Panc1 (cell line): ENCODE results near the gene ORC3. TPM values are rescaled to one million over a fixed set of nuclear protein-coding genes. Genes with fewer than 3 reads are reported as not detected.

Experiments
- ATAC-seq: fragments of 200-7000 bp; cut with Tn5 transposase; 2 replicates; pipeline ENCODE4 v1.9.1; 2020; ENCODE audit warnings: mild to moderate bottlenecking, moderate library complexity
- BruUV-seq: library from RNA; stranded (reverse); fragments of 400-500 nt; replicated peaks from 2 replicates; lab custom pipeline; 2021; lab: Mats Ljungman, UMichigan
- CTCF ChIA-PET: fragments of 300-600 bp; sonication (Branson Sonifier 250); formaldehyde crosslinking; loops from one replicate; lab custom pipeline; 2022; ENCODE audit warnings: antibody characterized with exemption; lab: Charles Lee
- POLR2A ChIA-PET: fragments of 300-600 bp; sonication (Branson Sonifier 250); formaldehyde crosslinking; loops from one replicate; lab custom pipeline; 2022; ENCODE audit warnings: antibody characterized with exemption; lab: Charles Lee
- DNase-seq: peaks from one replicate; pipeline ENCODE4 v3.0.0-alpha.2; 2010; ENCODE audit warnings: low read depth, low spot score
- H3K27ac ChIP-seq: 2 replicates; pipeline ENCODE4 v1.5.1; 2011; ENCODE audit warnings: mild to moderate bottlenecking, low read length, inconsistent platforms
- H3K27me3 ChIP-seq: fragments of 200-500 bp; sonication (Bioruptor generic); 2 replicates; pipeline ENCODE4 v1.6.0; 2014; ENCODE audit warnings: low read length, inconsistent platforms; ENCODE audit not compliant: control insufficient read depth, insufficient read depth
- H3K36me3 ChIP-seq: fragments of 200-500 bp; sonication (Bioruptor generic); 2 replicates; pipeline ENCODE4 v1.5.1; 2014; ENCODE audit warnings: inconsistent platforms, mild to moderate bottlenecking, low read length, moderate library complexity; ENCODE audit not compliant: control insufficient read depth, insufficient read depth
- H3K4me1 ChIP-seq: 2 replicates; pipeline ENCODE4 v1.5.1; 2011; ENCODE audit warnings: inconsistent platforms, mild to moderate bottlenecking, low read length, moderate library complexity; ENCODE audit not compliant: control insufficient read depth, insufficient read depth
- H3K4me3 ChIP-seq, 2 experiments: 2 replicates each; pipeline ENCODE4 v1.5.1; 2011 to 2012; ENCODE audit warnings: low read depth in 2 of 2, low read length in 2 of 2, mild to moderate bottlenecking in 2 of 2, inconsistent platforms in 1 of 2, moderate library complexity in 1 of 2
- H3K9me3 ChIP-seq: fragments of 200-500 bp; sonication (Bioruptor generic); 2 replicates; pipeline ENCODE4 v1.5.1; 2014; ENCODE audit warnings: low read depth, mild to moderate bottlenecking, inconsistent platforms, low read length, moderate library complexity; ENCODE audit not compliant: control insufficient read depth, insufficient read depth
- CTCF ChIP-seq: fragments of 450-650 bp; IDR thresholded peaks from 2 replicates; pipeline ENCODE4 v1.5.1; 2017; ENCODE audit warnings: mild to moderate bottlenecking
- POLR2AphosphoS5 ChIP-seq: IDR thresholded peaks from 2 replicates; pipeline ENCODE4 v1.6.1; 2012; ENCODE audit warnings: mild to moderate bottlenecking, low read depth, low read length, moderate library complexity
- SIN3A ChIP-seq: IDR thresholded peaks from 2 replicates; pipeline ENCODE4 v1.6.1; 2012; ENCODE audit warnings: low read depth, mild to moderate bottlenecking, low read length, moderate library complexity, borderline replicate concordance; ENCODE audit not compliant: insufficient read depth
- TCF7L2 ChIP-seq: IDR thresholded peaks from 2 replicates; pipeline ENCODE4 v1.6.1; 2011; ENCODE audit warnings: mild to moderate bottlenecking, low read depth, low read length, inconsistent platforms
- in situ Hi-C: cut with HindIII; loops from 2 replicates; pipeline ENCODE4 v1.10.0; 2016; ENCODE audit warnings: low sequenced_read_pairs, low pct_unique_long_range_greater_than_20kb
- intact Hi-C: fragments of 100-400 bp; cut with micrococcal nuclease; formaldehyde crosslinking; loops from one replicate; pipeline ENCODE4 v1.10.0; 2022; ENCODE audit not compliant: unreplicated experiment
- total RNA-seq: library from RNA; stranded (reverse); gene quantifications from one replicate; pipeline ENCODE4 v1.2.1, GENCODE V29; 2021; ENCODE audit not compliant: unreplicated experiment
- TF ChIP-seq, protein P1 (sequence below), 2 experiments: IDR thresholded peaks; 2 replicates each; pipeline ENCODE4 v1.6.1; 2011 to 2012; ENCODE audit warnings: low read depth in 2 of 2, control low read depth in 1 of 2, low read length in 1 of 2, mild to moderate bottlenecking in 1 of 2, moderate library complexity in 1 of 2; ENCODE audit not compliant: insufficient read depth in 1 of 2

Gene ORC3
- total RNA-seq, 1 experiment from 2014 or later = 36.9 TPM

GRCh38 chr6:87541041-87541440 lies 48.9 kb upstream of the ORC3 start:
- no peak for TF ChIP-seq POLR2AphosphoS5
- ChIA-PET CTCF (no interaction called here), POLR2A (no interaction called here)
- H3K9me3 ChIP-seq = no peaks in the 10 kb centered on the region
- DNase-seq (no peak), ATAC-seq (no peak)
- H3K27me3 ChIP-seq = no peaks in the 10 kb centered on the region
- BruUV-seq = no TSS peak
- H3K4me1 ChIP-seq = no peaks in the 10 kb centered on the region
- no peak overlapping the region for H3K4me3 ChIP-seq
- intact Hi-C loops (no loop called here), in situ Hi-C loops (no loop called here)
- H3K36me3 ChIP-seq = peaks cover 7% of the 10 kb centered on the region
- H3K27ac ChIP-seq = no peak overlapping the region

DNA sequence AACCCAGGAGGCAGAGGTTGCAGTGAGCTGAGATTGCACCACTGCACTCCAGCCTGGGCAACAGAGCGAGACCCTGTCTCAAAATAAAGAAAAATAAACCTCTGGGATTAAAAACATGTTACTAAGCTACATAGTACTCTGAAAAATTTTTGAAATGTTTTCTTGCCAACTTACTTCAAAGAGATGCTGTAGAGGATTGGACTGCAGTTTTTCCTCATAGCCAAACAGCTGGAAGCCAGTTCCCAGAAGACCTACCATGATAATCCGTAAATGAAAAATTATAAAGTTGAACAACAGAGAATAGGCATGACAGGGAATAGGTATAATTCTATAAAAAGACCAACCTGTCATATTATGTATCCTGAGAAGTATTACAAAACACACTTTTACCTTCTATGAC lies 48.2 kb upstream of the ORC3 start:
- no TSS peak for BruUV-seq
- Histone ChIP-seq H3K36me3 (peaks cover 7% of the 10 kb centered on the region), H3K9me3 (no peaks in the 10 kb centered on the region), H3K27me3 (no peaks in the 10 kb centered on the region), H3K27ac (no peak overlapping the region), H3K4me3 (no peak overlapping the region), H3K4me1 (no peaks in the 10 kb centered on the region)
- ATAC-seq = no peak
- no peak for DNase-seq
- intact Hi-C loops = no loop called here
- in situ Hi-C loops = no loop called here
- POLR2A ChIA-PET = no interaction called here
- TF ChIP-seq SIN3A = no peak
- TF ChIP-seq, protein P1, sequence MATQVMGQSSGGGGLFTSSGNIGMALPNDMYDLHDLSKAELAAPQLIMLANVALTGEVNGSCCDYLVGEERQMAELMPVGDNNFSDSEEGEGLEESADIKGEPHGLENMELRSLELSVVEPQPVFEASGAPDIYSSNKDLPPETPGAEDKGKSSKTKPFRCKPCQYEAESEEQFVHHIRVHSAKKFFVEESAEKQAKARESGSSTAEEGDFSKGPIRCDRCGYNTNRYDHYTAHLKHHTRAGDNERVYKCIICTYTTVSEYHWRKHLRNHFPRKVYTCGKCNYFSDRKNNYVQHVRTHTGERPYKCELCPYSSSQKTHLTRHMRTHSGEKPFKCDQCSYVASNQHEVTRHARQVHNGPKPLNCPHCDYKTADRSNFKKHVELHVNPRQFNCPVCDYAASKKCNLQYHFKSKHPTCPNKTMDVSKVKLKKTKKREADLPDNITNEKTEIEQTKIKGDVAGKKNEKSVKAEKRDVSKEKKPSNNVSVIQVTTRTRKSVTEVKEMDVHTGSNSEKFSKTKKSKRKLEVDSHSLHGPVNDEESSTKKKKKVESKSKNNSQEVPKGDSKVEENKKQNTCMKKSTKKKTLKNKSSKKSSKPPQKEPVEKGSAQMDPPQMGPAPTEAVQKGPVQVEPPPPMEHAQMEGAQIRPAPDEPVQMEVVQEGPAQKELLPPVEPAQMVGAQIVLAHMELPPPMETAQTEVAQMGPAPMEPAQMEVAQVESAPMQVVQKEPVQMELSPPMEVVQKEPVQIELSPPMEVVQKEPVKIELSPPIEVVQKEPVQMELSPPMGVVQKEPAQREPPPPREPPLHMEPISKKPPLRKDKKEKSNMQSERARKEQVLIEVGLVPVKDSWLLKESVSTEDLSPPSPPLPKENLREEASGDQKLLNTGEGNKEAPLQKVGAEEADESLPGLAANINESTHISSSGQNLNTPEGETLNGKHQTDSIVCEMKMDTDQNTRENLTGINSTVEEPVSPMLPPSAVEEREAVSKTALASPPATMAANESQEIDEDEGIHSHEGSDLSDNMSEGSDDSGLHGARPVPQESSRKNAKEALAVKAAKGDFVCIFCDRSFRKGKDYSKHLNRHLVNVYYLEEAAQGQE (IDR thresholded peaks at IDR 0.05; ENCODE audit: insufficient read depth in 1 of 2, low read depth in 2 of 2, low read length in 1 of 2) = no peak
- no peak for TF ChIP-seq POLR2AphosphoS5
- TF ChIP-seq CTCF = no peak
- no peak for TF ChIP-seq TCF7L2
- CTCF ChIA-PET = interaction anchor here (0.7 kb wide), 1 partner anchor 287 kb away, joined by 4 read pairs; no protein-coding TSS in a partner anchor

DNA sequence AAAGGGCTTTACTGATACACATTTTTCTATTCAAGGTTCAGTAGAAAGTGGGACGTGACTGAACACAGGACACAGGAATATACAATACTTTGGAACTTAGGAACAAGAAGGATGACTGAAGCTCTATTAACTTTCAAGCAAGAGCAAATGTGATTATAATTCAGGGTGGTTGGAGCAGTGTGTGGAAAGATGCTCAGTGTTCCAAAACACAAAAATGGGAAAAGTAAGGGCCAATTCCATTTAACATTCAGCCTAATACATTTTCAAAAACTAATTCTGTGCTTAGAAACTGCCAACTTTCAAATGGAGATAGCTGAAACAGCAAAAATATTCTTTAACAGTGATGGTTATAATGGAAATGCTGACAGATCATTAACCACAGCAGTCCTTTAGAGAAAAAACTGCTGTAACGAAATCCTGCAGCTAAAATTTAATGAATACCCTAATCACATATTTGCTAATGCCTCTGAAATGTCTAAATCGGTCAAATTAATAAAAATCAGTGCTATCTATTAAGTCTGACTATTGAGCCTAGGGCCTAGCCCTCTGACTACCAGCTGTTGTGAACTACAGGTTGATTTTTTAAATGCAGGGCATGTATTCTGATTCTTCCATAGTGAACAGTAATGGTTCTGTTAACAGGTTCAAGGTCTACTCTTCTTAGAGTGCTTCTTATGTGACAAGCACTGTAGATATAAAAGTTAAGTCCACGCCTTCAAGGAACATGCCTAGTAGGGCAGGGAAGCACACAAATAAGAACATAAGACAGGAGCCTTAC lies 46.0 kb upstream of the ORC3 start:
- intact Hi-C loops = no loop called here
- no peak for ATAC-seq
- ChIA-PET CTCF (no interaction called here), POLR2A (no interaction called here)
- TF ChIP-seq, protein P1 (IDR thresholded peaks at IDR 0.05; ENCODE audit: insufficient read depth in 1 of 2, low read depth in 2 of 2, low read length in 1 of 2) = no peak
- TF ChIP-seq SIN3A (no peak), CTCF (no peak), TCF7L2 (no peak), POLR2AphosphoS5 (no peak)
- Histone ChIP-seq H3K9me3 (no peaks in the 10 kb centered on the region), H3K27me3 (no peaks in the 10 kb centered on the region), H3K27ac (no peak overlapping the region), H3K36me3 (peaks cover 10% of the 10 kb centered on the region), H3K4me1 (no peaks in the 10 kb centered on the region), H3K4me3 (no peak overlapping the region)
- BruUV-seq = no TSS peak
- in situ Hi-C loops = no loop called here
- no peak for DNase-seq
